OCI-LY3 (cell line): ENCODE measurements around the gene ZAR1.

Experiments
- H2AFZ ChIP-seq: fragments of 200-600, 300-600 bp; shearing (Covaris generic); 2 replicates; pipeline ENCODE4 v1.6.0; 2014; ENCODE audit warnings: antibody characterized with exemption, low read depth, low read length
- H3K27ac ChIP-seq: fragments of 200-600, 300-600 bp; sonication (generic); 2 replicates; pipeline ENCODE4 v1.5.1; 2014; ENCODE audit warnings: mild to moderate bottlenecking, low read length, moderate library complexity, mixed read lengths
- H3K27me3 ChIP-seq: fragments of 200-600, 300-600 bp; sonication (generic); 2 replicates; pipeline ENCODE4 v1.6.1; 2014; ENCODE audit warnings: low read depth, low read length, mixed read lengths
- H3K36me3 ChIP-seq: fragments of 200-600, 300-600 bp; sonication (generic); replicated peaks from 2 replicates; pipeline ENCODE3; 2014; ENCODE audit warnings: low read depth, low read length, mixed read lengths
- H3K4me1 ChIP-seq: fragments of 300-600, 200-600 bp; sonication (generic); 2 replicates; pipeline ENCODE4 v1.6.1; 2014; ENCODE audit warnings: low read length, mixed read lengths
- H3K4me2 ChIP-seq: fragments of 200-600, 300-600 bp; sonication (generic); 2 replicates; pipeline ENCODE4 v1.6.1; 2014; ENCODE audit warnings: low read length, mixed read lengths
- H3K4me3 ChIP-seq: fragments of 300-600, 200-600 bp; sonication (generic); 2 replicates; pipeline ENCODE4 v1.5.1; 2014; ENCODE audit warnings: antibody characterized with exemption, mild to moderate bottlenecking, low read length, moderate library complexity
- H3K79me2 ChIP-seq: fragments of 300-600, 200-600 bp; shearing (Covaris generic); 2 replicates; pipeline ENCODE4 v1.6.1; 2014; ENCODE audit warnings: mild to moderate bottlenecking, low read length, mixed read lengths
- H3K9ac ChIP-seq: fragments of 300-600, 200-600 bp; shearing (Covaris generic); 2 replicates; pipeline ENCODE4 v1.6.0; 2014; ENCODE audit warnings: mild to moderate bottlenecking, low read length, moderate library complexity
- H3K9me3 ChIP-seq: fragments of 200-600, 300-600 bp; shearing (Covaris generic); 2 replicates; pipeline ENCODE4 v1.6.1; 2014; ENCODE audit warnings: low read length, mixed read lengths; ENCODE audit not compliant: insufficient read depth
- H4K20me1 ChIP-seq: fragments of 200-600, 300-600 bp; sonication (generic); 2 replicates; pipeline ENCODE4 v1.6.1; 2016; ENCODE audit warnings: low read length, mixed read lengths; ENCODE audit not compliant: insufficient read depth
- CTCF ChIP-seq: fragments of 200-600, 300-600 bp; sonication (generic); IDR thresholded peaks from 2 replicates; pipeline ENCODE4 v1.5.1; 2014; ENCODE audit warnings: antibody characterized with exemption, low read length, low read depth
- EZH2phosphoT487 ChIP-seq: fragments of 200-600 bp; shearing (Covaris generic); IDR thresholded peaks from 2 replicates; pipeline ENCODE4 v1.6.1; 2018; ENCODE audit warnings: antibody characterized with exemption, mixed run types, low read depth

Gene ZAR1

GRCh38 chr4:48504026-48504330 lies 13.9 kb downstream of the ZAR1 start:
- H3K4me1 ChIP-seq: peaks cover 29% of the 10 kb centered on the region
- H3K4me2 ChIP-seq: peak overlapping the region; percentile 38
- no peaks in the 10 kb centered on the region for H3K9me3 ChIP-seq
- H3K27me3 ChIP-seq: no peaks in the 10 kb centered on the region
- H3K27ac ChIP-seq: no peak overlapping the region
- peak overlapping the region; percentile 10; the same call in 1 of the 2 replicates for H3K4me3 ChIP-seq
- H3K36me3 ChIP-seq: peaks cover 20% of the 10 kb centered on the region
- no peak overlapping the region for H2AFZ ChIP-seq
- TF ChIP-seq CTCF: no peak
- no peak for TF ChIP-seq EZH2phosphoT487
- H3K79me2 ChIP-seq: no peaks in the 10 kb centered on the region
- no peak overlapping the region for H3K9ac ChIP-seq
- no peaks in the 10 kb centered on the region; the same call in 1 of the 2 replicates for H4K20me1 ChIP-seq

DNA sequence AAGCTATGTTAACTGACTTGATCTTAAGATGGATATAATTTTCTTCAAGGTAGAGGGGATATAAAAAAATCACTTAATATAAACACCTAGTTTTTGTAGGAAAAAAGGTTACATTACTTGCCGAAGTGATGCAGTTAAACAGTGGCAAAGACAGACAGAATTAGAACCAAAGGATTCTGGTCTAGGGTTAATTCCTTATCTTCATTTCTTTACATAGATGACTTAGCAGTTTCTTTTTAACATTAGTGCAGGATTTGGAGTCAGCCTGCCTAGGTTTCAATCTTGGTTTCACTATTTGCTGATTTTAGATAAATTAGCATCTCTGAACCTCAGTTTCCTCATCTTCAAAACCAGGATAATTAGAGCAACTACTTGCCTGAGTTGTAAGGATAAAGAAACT lies 14.3 kb downstream of the ZAR1 start:
- Histone ChIP-seq H3K9me3 (no peaks in the 10 kb centered on the region), H3K27me3 (no peaks in the 10 kb centered on the region), H3K79me2 (no peaks in the 10 kb centered on the region), H3K4me2 (peak overlapping the region; percentile 38), H3K4me1 (peaks cover 25% of the 10 kb centered on the region), H3K36me3 (peaks cover 18% of the 10 kb centered on the region), H2AFZ (no peak overlapping the region), H3K4me3 (peak overlapping the region; percentile 10; the same call in 1 of the 2 replicates), H3K9ac (no peak overlapping the region), H3K27ac (no peak overlapping the region), H4K20me1 (no peaks in the 10 kb centered on the region)
- TF ChIP-seq EZH2phosphoT487 (no peak), CTCF (no peak)

DNA sequence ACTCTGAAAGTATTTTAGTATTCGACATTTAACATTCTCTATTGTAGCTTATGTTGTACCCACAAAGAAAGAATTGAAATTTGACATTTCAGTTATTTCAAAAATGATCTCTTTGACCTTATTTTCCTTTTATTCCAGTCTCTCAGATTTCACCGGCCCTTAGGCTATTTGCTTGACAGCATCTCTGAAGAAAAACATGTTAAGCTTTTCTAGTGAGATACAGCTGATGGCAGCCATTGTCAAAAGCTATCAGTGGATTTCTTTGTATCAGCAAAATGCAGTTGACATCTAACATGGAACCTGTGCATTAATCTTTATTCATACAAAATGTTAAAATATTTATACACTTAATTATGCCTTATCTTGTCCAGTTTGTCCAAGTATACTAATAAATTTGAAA lies 16.7 kb downstream of the ZAR1 start:
- Histone ChIP-seq H3K27me3 (no peaks in the 10 kb centered on the region), H3K9ac (no peak overlapping the region), H4K20me1 (no peaks in the 10 kb centered on the region), H3K9me3 (no peaks in the 10 kb centered on the region), H3K4me1 (peaks cover 16% of the 10 kb centered on the region), H3K79me2 (no peaks in the 10 kb centered on the region), H3K36me3 (peaks cover 27% of the 10 kb centered on the region), H3K27ac (no peak overlapping the region), H3K4me2 (no peak overlapping the region), H3K4me3 (no peak overlapping the region), H2AFZ (no peak overlapping the region)
- TF ChIP-seq CTCF (no peak), EZH2phosphoT487 (no peak)

DNA sequence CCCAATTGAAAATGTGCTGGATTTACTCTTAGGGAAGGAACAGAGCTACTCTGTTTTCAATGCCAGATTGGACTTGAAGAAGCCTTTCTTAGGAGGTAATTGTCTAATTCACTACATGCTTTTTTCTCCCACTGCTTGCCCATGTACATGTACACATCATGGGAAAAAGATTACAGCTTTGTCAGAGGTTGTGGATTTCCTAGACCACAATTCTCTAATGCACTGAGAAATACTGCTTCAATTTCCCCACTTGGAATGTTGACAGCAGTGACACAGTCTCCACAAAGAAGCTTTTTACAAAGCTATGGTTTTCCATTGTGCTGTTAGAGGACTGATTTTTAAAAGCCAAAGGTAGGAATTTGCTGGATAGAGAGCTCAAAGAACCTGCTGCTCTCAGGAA lies 19.5 kb downstream of the ZAR1 start:
- no peak for TF ChIP-seq CTCF
- TF ChIP-seq EZH2phosphoT487: no peak
- no peaks in the 10 kb centered on the region for H4K20me1 ChIP-seq
- H3K27me3 ChIP-seq: no peaks in the 10 kb centered on the region
- H3K9ac ChIP-seq: no peak overlapping the region
- no peaks in the 10 kb centered on the region for H3K79me2 ChIP-seq
- H3K4me3 ChIP-seq: no peak overlapping the region
- H3K9me3 ChIP-seq: no peaks in the 10 kb centered on the region
- H3K27ac ChIP-seq: no peak overlapping the region
- H3K36me3 ChIP-seq: peaks cover 40% of the 10 kb centered on the region
- no peak overlapping the region for H2AFZ ChIP-seq
- H3K4me1 ChIP-seq: peaks cover 3% of the 10 kb centered on the region
- no peak overlapping the region for H3K4me2 ChIP-seq
